HEK293T (cell line): ENCODE results near the gene SPSB1.
A peak's percentile ranks its signal among the peaks of the same experiment; 100 is the strongest.

Experiments used
- CTCF ChIA-PET: fragments of 350-600 bp; formaldehyde crosslinking; extraction: SDS; loops from one replicate; lab custom pipeline; 2021; ENCODE audit warnings: antibody characterized with exemption, inconsistent platforms; lab: Yijun Ruan, JAX
- POLR2A ChIA-PET: fragments of 350-600 bp; formaldehyde crosslinking; extraction: SDS; loops from one replicate; lab custom pipeline; 2020; ENCODE audit warnings: antibody characterized with exemption, inconsistent platforms; lab: Yijun Ruan, JAX
- DNase-seq: peaks from one replicate; pipeline ENCODE4 v3.0.0; 2012; ENCODE audit warnings: mixed read lengths; ENCODE audit errors: extremely low spot score
- ARNT ChIP-seq: fragments of 450-650 bp; IDR thresholded peaks from 2 replicates; pipeline ENCODE4 v1.6.1; 2017; ENCODE audit warnings: mild to moderate bottlenecking
- BHLHE40 ChIP-seq: fragments of 450-650 bp; IDR thresholded peaks from 2 replicates; pipeline ENCODE4 v1.6.1; 2016; ENCODE audit warnings: mild to moderate bottlenecking, moderate library complexity, borderline replicate concordance
- CTBP1 ChIP-seq: fragments of 450-650 bp; IDR thresholded peaks from 2 replicates; pipeline ENCODE4 v1.6.1; 2016; ENCODE audit warnings: borderline replicate concordance
- ELF4 ChIP-seq: fragments of 450-650 bp; IDR thresholded peaks from 2 replicates; pipeline ENCODE4 v1.6.1; 2017; ENCODE audit warnings: antibody characterized with exemption
- FOXA1 ChIP-seq: fragments of 450-650 bp; IDR thresholded peaks from 2 replicates; pipeline ENCODE4 v1.6.1; 2016; ENCODE audit warnings: mild to moderate bottlenecking
- FOXK2 ChIP-seq: fragments of 450-650 bp; IDR thresholded peaks from 2 replicates; pipeline ENCODE4 v1.6.1; 2016; ENCODE audit warnings: mild to moderate bottlenecking
- FOXM1 ChIP-seq: fragments of 450-650 bp; IDR thresholded peaks from 2 replicates; pipeline ENCODE4 v1.6.1; 2017; ENCODE audit warnings: mild to moderate bottlenecking, borderline replicate concordance
- HDGF ChIP-seq: fragments of 450-650 bp; IDR thresholded peaks from 2 replicates; pipeline ENCODE4 v1.6.1; 2017; ENCODE audit warnings: antibody characterized with exemption, borderline replicate concordance
- L3MBTL2 ChIP-seq: fragments of 450-650 bp; conservative IDR thresholded peaks from 2 replicates; pipeline ENCODE4 v1.6.1; 2016; ENCODE audit warnings: mild to moderate bottlenecking
- LEF1 ChIP-seq: fragments of 450-650 bp; IDR thresholded peaks from 2 replicates; pipeline ENCODE4 v1.6.1; 2017; ENCODE audit warnings: mild to moderate bottlenecking, borderline replicate concordance
- NFRKB ChIP-seq: fragments of 450-650 bp; IDR thresholded peaks from 2 replicates; pipeline ENCODE4 v1.6.1; 2016; ENCODE audit warnings: mild to moderate bottlenecking, moderate library complexity
- PKNOX1 ChIP-seq: fragments of 450-650 bp; IDR thresholded peaks from 2 replicates; pipeline ENCODE4 v1.6.1; 2016
- SP1 ChIP-seq: fragments of 450-650 bp; IDR thresholded peaks from 2 replicates; pipeline ENCODE4 v1.6.1; 2017
- SUZ12 ChIP-seq: fragments of 450-650 bp; IDR thresholded peaks from 2 replicates; pipeline ENCODE4 v1.6.1; 2016; ENCODE audit warnings: mild to moderate bottlenecking
- TARDBP ChIP-seq: fragments of 450-650 bp; IDR thresholded peaks from 2 replicates; pipeline ENCODE4 v1.6.1; 2016
- ZNF384 ChIP-seq: fragments of 450-650 bp; IDR thresholded peaks from 2 replicates; pipeline ENCODE4 v1.6.1; 2016

The SPSB1 gene

GRCh38 chr1:9289090-9289534 lies 3.6 kb upstream of the SPSB1 start:
- TF ChIP-seq PKNOX1 (peak; percentile 72), SP1 (no peak)
- POLR2A ChIA-PET: no interaction called here
- peak; percentile 44 for DNase-seq
- CTCF ChIA-PET: interaction anchor here (0.6 to 4.5 kb wide), 8 partner anchors 14 to 290 kb away, joined by 3 to 27 read pairs (median 4); no protein-coding TSS in a partner anchor

GRCh38 chr1:9289711-9290485 lies 2.8 kb upstream of the SPSB1 start:
- POLR2A ChIA-PET: interaction anchor here (1.3 kb wide), 1 partner anchor 249 kb away, joined by 3 read pairs; the partner anchor contains the start of gene SLC25A33
- CTCF ChIA-PET: interaction anchor here (0.7 to 4.5 kb wide), 3 partner anchors 167 to 619 kb away, joined by 3 to 27 read pairs (median 4); no protein-coding TSS in a partner anchor
- TF ChIP-seq ARNT (no peak), FOXK2 (no peak), PKNOX1 (no peak), FOXM1 (no peak), BHLHE40 (no peak), ELF4 (no peak), HDGF (no peak), NFRKB (no peak)
- no peak for DNase-seq

- ChIA-PET CTCF (interaction anchor here (0.7 to 4.5 kb wide), 3 partner anchors 165 to 199 kb away, joined by 3 to 27 read pairs (median 6); no protein-coding TSS in a partner anchor), POLR2A (no interaction called here)
- DNase-seq: no peak
- no peak for TF ChIP-seq L3MBTL2
- TF ChIP-seq CTBP1: no peak
- TF ChIP-seq ARNT: no peak
- TF ChIP-seq FOXK2: no peak
- TF ChIP-seq BHLHE40: no peak
- TF ChIP-seq ELF4: no peak
- no peak for TF ChIP-seq SUZ12
- TF ChIP-seq LEF1: no peak
- no peak for TF ChIP-seq SP1
- TF ChIP-seq PKNOX1: no peak
- TF ChIP-seq TARDBP: no peak
- TF ChIP-seq HDGF: no peak
- no peak for TF ChIP-seq NFRKB
- TF ChIP-seq ZNF384: no peak
- TF ChIP-seq FOXM1: no peak
- no peak for TF ChIP-seq FOXA1
Measured at GRCh38 chr1:9291914-9292360, 757 bp upstream of the SPSB1 start.

GRCh38 chr1:9293241-9293532 lies 493 bp downstream of the SPSB1 start:
- POLR2A ChIA-PET: no interaction called here
- CTCF ChIA-PET: no interaction called here
- TF ChIP-seq LEF1 (no peak), SP1 (no peak), TARDBP (no peak), FOXK2 (no peak), ARNT (no peak), NFRKB (no peak), ZNF384 (no peak), FOXA1 (no peak), ELF4 (no peak), L3MBTL2 (no peak), SUZ12 (no peak), BHLHE40 (no peak), CTBP1 (no peak), PKNOX1 (no peak), FOXM1 (no peak), HDGF (no peak)
- no peak for DNase-seq

- no peak for TF ChIP-seq L3MBTL2
- no peak for TF ChIP-seq NFRKB
- TF ChIP-seq FOXK2: no peak
- TF ChIP-seq FOXM1: no peak
- no peak for TF ChIP-seq FOXA1
- TF ChIP-seq LEF1: no peak
- TF ChIP-seq ZNF384: no peak
- TF ChIP-seq HDGF: no peak
- no peak for TF ChIP-seq CTBP1
- no peak for TF ChIP-seq ARNT
- ChIA-PET CTCF (no interaction called here), POLR2A (no interaction called here)
- DNase-seq: peak; percentile 31
Measured at GRCh38 chr1:9293533-9294404, 1.1 kb downstream of the SPSB1 start.
